Fibroblast of skin of right biceps (primary cell): ENCODE measurements around the gene SMARCB1.

ENCODE experiments used
- DNase-seq: peaks from one replicate; pipeline ENCODE4 v3.0.0-alpha.2; 2013

The SMARCB1 gene

DNA sequence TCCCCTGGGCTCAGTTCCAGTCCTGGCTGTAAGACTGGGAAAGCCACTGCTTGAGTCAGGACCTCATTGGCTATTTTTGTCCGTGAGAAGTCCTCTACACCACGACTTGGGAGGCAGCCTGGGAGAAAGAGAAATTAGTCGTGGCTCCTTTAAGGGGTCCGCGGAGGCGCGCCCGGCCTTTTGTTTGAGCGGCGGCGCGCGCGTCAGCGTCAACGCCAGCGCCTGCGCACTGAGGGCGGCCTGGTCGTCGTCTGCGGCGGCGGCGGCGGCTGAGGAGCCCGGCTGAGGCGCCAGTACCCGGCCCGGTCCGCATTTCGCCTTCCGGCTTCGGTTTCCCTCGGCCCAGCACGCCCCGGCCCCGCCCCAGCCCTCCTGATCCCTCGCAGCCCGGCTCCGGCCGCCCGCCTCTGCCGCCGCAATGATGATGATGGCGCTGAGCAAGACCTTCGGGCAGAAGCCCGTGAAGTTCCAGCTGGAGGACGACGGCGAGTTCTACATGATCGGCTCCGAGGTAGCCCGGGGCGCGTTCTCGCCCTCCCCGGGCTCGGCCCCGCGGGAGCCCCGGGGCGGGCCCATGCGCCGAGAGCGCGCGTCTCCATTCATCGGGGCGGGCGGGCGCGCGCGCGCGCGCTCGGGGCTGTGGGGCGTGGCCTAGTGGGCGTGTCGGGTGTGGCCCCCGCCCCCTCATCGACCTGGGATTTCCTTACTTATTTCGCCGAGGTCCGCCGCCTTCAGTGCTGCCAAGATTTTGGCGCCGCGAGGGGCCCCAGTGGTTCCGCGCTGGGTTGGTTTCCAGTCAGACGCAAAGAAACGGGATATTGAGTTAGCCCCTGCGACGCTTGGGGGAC is at the start of gene SMARCB1:
Gene SMARCB1 (plus strand): TSS at position 215 of the 848 bp plus-strand sequence. CDS start 204 bp downstream, at position 419.
- DNase-seq, result peak; percentile 94

DNA sequence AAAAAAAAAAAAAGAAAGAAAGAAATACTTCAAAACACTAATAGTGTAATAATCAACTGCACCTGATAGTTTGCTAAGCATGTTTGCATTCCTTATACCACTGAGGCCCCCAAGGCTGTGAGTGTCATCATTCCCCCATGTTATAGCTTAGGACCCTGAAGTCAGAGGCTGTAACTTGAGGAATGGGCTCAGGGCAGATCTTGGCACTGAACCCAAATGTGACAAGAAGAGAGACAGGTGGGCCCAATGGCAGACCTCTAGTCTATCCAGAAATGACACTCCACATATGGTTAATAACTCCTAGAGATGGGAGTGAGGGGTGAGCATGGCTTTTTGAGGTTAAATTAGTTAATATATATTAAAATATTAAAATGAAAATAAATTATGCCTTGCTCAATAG is 49.1 kb upstream of the SMARCB1 start:
- DNase-seq, result no peak

- no peak for DNase-seq
Measured at GRCh38 chr22:23742505-23743264, 44.1 kb upstream of the SMARCB1 start.

GRCh38 chr22:23743303-23743705 is 43.5 kb upstream of the SMARCB1 start:
- no peak for DNase-seq

GRCh38 chr22:23744001-23744400 is 42.8 kb upstream of the SMARCB1 start:
- DNase-seq, result no peak

DNA sequence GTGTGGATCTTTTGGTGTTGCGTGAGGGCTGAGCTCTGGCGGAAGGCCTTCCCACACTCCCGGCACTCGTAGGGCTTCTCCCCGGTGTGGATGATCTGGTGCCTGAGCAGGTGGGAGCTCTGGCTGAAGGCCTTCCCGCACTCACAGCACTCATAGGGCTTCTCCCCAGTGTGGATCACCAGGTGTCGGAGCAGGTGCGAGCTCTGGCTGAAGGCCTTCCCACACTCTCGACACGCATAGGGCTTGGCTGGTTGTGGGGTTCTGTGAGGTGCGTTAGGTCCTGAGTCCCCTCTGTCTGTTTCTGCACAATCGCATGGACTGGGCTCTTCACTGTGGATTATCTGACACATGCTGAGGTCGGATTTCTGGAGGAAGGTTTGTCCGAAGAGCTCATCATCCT is 42.3 kb upstream of the SMARCB1 start:
- DNase-seq, result no peak

DNA sequence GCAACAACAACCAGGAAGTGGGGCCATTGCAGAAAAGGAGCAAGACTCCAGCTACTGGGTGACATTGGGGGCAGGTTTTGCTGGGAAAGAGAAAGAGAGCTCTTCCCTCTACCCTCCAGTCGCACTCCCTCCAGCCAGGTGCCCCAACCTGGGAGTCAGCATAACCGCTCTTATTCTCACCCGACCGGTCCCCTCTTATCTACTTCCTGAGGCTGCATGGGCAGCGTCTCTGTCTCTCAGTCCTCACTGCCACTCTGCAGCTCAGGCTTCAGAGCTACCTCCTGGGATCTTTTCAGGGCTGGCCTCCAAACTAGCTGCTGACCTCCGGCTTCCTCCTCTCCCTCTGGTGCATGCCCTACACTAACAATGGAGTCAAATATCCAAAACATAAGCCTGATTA is 41.0 kb upstream of the SMARCB1 start:
- no peak for DNase-seq

DNA sequence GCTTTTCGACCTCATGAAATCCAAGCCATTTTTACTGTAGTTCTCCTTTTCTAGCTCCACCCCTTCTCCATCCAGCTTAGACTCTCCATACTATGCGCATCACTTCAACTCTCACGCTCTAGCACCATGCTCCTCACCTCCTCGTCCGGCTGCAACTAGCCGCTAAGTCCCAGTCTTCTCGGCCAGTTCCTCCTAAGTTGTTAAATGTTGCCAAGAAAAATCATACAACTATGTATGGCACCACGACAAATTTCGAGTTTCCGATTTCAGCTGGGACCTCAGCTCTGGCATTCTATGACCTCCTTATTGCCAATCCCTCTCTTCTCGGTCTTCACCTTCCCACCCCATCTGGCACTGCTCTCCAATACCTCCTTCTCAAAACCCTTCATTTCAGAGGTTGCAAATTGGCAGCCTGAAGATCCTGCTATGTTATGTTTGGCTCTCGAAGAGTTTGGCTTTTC is 36.9 kb upstream of the SMARCB1 start:
- DNase-seq, result no peak

GRCh38 chr22:23750367-23750713 is 36.4 kb upstream of the SMARCB1 start:
- DNase-seq, result no peak

- DNase-seq, result peak; percentile 85
Measured at GRCh38 chr22:23750714-23751440, 35.9 kb upstream of the SMARCB1 start, which contains the start of gene ZNF70. Gene ZNF70, minus strand, starts transcription at chr22:23751112. Its CDS starts 5,972 bp downstream, at chr22:23745140.

DNA sequence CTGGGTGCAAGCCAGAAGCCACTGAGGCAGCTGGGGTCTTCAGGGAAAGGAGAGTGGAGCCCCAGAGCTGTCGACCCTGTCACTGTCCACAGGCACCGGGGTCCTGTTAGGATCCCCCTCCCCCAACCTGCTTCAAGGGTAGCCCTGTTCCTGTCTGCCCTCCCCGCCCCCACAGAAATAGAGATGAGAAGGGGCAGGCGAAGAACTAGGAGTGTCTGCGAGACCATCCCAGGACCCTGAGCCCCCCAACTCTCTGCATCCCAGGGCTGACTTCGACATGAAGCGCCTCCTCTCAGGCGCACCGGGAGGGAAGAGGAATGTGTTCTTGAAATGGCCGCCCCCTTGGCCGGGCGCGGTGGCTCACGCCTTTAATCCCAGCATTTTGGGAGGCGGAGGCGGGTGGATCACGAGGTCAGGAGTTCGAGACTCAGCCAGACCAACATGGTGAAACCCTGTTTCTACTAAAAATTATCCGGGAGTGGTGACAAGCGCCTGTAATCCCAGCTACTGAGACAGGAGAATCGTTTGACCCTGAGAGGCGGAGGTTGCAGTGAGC is 35.2 kb upstream of the SMARCB1 start:
- peak; percentile 47 for DNase-seq

DNA sequence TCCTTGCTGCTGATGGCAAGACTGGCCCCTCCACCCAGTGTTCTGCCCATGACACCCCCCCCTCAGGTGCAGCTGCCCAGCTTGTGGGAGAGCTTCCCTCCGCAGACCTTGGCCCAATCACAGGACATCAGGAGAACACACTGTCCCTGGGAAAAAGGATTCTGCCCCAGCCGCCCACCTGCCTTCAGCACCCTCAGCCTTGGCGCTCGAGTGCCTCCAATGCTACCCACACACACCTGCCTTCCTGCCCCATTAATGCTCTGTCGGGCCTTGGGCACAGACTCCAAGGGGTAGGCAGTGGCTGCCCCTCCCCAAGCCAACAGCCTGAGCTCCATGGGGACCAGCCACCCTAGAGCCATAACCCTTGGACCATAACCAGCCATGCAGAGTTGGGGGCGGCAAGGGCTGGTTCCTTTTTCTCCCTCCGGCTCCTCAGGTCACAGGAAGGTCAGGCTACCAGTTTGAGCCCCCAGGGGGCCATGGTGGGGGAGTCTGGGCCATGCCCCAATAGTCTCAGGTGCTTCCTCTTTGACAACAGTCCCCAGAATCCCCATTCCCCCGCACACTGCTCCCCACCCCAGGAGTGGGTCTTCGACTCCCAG is 34.6 kb upstream of the SMARCB1 start:
- no peak for DNase-seq

DNA sequence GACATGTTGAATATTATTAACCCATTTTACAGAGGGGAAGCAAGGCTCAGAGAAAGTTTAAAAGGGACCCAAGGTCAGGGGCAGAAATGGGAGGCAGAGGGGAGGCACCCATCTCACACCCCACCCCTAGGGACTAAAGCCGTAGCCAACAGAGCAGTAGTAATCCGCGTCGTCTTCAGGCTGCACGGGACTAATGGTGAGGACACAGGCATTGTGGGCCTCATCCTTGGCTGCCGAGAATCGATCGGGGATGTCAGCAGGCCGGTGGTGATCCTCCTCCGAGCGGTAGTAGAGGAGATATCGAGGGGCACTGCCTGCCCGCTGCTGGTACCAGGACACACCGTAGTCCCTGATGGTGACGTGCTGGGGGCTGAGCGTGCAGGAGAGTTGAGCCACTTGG is 34.0 kb upstream of the SMARCB1 start:
- no peak for DNase-seq

GRCh38 chr22:23753385-23753784 is 33.4 kb upstream of the SMARCB1 start:
- no peak for DNase-seq

DNA sequence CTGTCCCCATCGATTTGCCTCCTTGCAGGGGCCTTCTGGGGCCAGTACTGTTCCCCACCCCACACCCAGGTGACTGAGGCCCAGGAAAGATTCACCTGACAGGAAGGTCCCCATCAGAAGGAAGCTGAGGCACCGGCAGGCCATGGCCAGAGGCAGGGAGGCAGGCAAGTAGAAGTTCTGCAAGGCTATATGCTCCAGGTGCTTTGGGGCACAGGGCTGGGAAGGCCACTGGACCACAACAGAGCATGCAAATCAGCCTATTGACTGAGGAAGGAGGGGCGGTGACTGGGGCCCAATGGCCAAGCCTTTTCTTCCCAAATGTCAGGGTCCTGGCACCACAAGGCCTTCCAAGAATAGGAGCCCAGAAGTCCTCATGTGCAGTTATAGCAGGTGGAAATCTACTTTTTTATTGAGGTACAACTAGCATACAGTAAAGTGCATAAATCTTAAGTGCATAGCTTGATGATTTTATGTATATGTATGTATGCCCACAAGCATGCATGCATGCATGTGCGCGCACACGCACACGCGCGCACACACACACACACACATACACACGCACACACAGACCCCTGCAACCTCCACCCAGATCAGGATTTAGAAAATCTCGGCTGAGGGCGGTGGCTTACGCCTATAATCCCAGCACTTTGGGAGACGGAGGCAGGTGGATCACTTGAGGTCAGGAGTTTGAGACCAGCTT is 32.4 kb upstream of the SMARCB1 start, which contains the start of gene VPREB3:
Gene VPREB3 (minus strand): TSS at position 206 of the 700 bp plus-strand sequence. CDS start 62 bp downstream, at position 144.
- no peak for DNase-seq

DNA sequence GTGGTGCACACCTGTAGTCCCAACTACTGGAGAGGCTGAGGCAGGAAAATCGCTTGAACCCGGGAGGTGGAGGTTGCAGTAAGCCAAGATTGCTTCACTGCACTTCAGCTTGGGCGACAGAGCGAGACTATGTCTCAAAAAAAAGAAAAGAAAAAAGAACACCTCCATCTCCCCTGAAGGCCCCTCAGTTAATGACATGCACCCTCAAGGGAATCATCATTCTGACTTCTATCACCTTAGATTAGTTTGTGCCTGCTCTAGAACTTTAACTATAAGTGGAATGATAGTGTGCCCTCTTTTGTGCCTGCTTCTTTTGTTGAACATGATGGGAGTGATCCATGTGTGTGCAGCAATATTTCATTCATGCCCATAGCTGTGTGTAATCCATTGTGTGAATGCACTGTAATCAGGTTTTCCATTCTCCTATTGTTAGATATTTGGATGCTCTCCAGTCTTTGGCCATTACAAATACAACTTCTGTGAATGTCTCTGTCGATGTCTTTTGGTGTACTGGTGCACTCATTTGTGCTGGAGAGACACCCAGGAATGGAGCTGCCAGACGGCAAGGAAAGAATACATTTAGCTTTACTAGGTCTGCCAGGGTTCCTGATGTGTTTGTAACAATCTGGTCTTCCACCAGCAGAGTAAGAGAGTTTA is 31.7 kb upstream of the SMARCB1 start:
- DNase-seq, result no peak

GRCh38 chr22:23755711-23756110 is 31.1 kb upstream of the SMARCB1 start:
- no peak for DNase-seq

DNA sequence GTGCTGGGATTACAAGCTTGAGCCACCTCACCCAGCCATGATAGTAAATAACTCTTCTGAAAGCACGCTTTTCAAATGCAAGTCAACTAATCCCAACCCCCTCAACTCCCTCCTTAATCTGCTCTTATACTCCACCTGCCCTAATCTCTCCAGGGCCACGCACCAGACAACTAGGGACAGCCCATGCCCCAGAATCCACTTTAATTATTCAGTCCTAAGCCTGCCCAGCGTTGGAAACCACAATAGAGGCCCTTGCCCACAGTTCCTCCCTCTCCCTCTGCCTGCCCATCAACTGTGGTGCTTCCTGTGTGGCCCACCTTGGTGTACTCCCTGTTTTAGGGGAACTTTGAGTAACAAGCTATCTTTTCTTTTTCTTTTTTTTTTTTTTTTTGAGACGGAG is 29.9 kb upstream of the SMARCB1 start:
- DNase-seq, result no peak

- no peak for DNase-seq
Measured at GRCh38 chr22:23759566-23759965, 27.2 kb upstream of the SMARCB1 start.

- no peak for DNase-seq
Measured at GRCh38 chr22:23760056-23760455, 26.7 kb upstream of the SMARCB1 start.
